NB4 (cell line): Measurements from ENCODE around the gene RGL4.

Source experiments
- CTCF ChIP-seq: IDR thresholded peaks from one replicate; pipeline ENCODE4 v1.5.1; 2012; ENCODE audit warnings: low read depth, low read length
- MAX ChIP-seq: IDR thresholded peaks from 2 replicates; pipeline ENCODE4 v1.6.1; 2011; ENCODE audit warnings: low read depth, low read length
- MYC ChIP-seq: IDR thresholded peaks from 2 replicates; pipeline ENCODE4 v1.6.1; 2011; ENCODE audit warnings: low read depth, low read length
- POLR2A ChIP-seq: IDR thresholded peaks from 2 replicates; pipeline ENCODE4 v1.6.1; 2011; ENCODE audit warnings: mild to moderate bottlenecking; ENCODE audit not compliant: insufficient read length; ENCODE audit errors: extremely low read depth

GRCh38 chr22:23742505-23743264, 51.9 kb downstream of the RGL4 start:
- TF ChIP-seq POLR2A (no peak), CTCF (no peak), MYC (no peak), MAX (no peak)
